H9 (cell line): ENCODE data around the gene MYL3. TPM values are rescaled to one million over a fixed set of nuclear protein-coding genes. Genes with fewer than 3 reads are reported as not detected.

ENCODE experiments used
- total RNA-seq: library from RNA; stranded (reverse); gene quantifications from 2 replicates; pipeline ENCODE4 v1.2.1, GENCODE V29; 2021

The MYL3 gene
- total RNA-seq, 1 experiment from 2014 or later, result 0.24 TPM

Other genes starting within 250 kb of the MYL3 start
- gene ALS2CL, start 169.8 kb downstream of the MYL3 start, total RNA-seq, result 4.9 and 5.0 TPM in 2 replicates
- gene TMIE, start 162.1 kb downstream of the MYL3 start, total RNA-seq, result 0.63 and 0.66 TPM in 2 replicates
- 0.24 and 0.59 TPM in 2 replicates for gene PRSS50, start 145.6 kb downstream of the MYL3 start, total RNA-seq
- gene PTH1R, start 14.3 kb upstream of the MYL3 start, total RNA-seq, result 0.99 and 1.0 TPM in 2 replicates
- gene CCDC12, start 113.3 kb upstream of the MYL3 start, total RNA-seq, result 49.1 and 54.0 TPM in 2 replicates
- 50.4 and 52.1 TPM in 2 replicates for gene NBEAL2, start 116.2 kb upstream of the MYL3 start, total RNA-seq